Esophagus squamous epithelium (tissue), 5 donors: ENCODE results near the gene SLC22A3. TPM values are rescaled to one million over a fixed set of nuclear protein-coding genes. Genes with fewer than 3 reads are reported as not detected.

Experiments used
- DNase-seq: peaks from one replicate; lab custom pipeline; 2025; lab: John Stamatoyannopoulos, UW
- H3K27ac ChIP-seq, 4 donors: fragments of 200-600 bp; sonication (generic); one replicate each; pipeline ENCODE4 v1.5.1; 2016 to 2019; ENCODE audit warnings: mild to moderate bottlenecking in 1 of 4
- H3K27me3 ChIP-seq, 4 donors: fragments of 200-600 bp; sonication (generic); 1 replicate in 3 of 4; 2 replicates in 1 of 4; pipeline versions ENCODE4 v1.5.1 to v1.6.0; 2017 to 2021; ENCODE audit warnings: antibody characterized with exemption in 1 of 4
- H3K36me3 ChIP-seq, 3 donors: fragments of 200-600 bp; sonication (generic); one replicate each; pipeline ENCODE4 v1.5.1; 2016 to 2019
- H3K4me1 ChIP-seq, 3 donors: fragments of 200-600 bp; sonication (generic); one replicate each; pipeline ENCODE4 v1.5.1; 2017 to 2019
- H3K4me3 ChIP-seq, 4 donors: fragments of 200-600 bp; sonication (generic); 1 replicate in 3 of 4; 2 replicates in 1 of 4; pipeline ENCODE4 v1.5.1; 2016 to 2019; ENCODE audit warnings: mild to moderate bottlenecking in 2 of 4, moderate library complexity in 1 of 4
- H3K9me3 ChIP-seq, 3 donors: fragments of 200-600 bp; sonication (generic); one replicate each; pipeline ENCODE4 v1.5.1; 2016 to 2019
- POLR2A ChIP-seq, 4 donors: fragments of 450-650 bp; IDR thresholded peaks; one replicate each; pipeline ENCODE4 v1.6.1; 2017; ENCODE audit warnings: antibody characterized with exemption in 4 of 4, mild to moderate bottlenecking in 4 of 4, moderate library complexity in 3 of 4
- WGBS, 2 donors: methylation state at CpG; one replicate each; pipeline ENCODE4 v1.1.5; 2018; 5-methylcytosine and 5-hydroxymethylcytosine counted together
- intact Hi-C: fragments of 100-400 bp; cut with DNase I; formaldehyde crosslinking; loops from one replicate; pipeline ENCODE4 v1.15.0; 2022
- total RNA-seq, 4 donors: library from RNA; depleted of rRNA; stranded (reverse); fragments of >200 nt; gene quantifications; one replicate each; pipeline ENCODE4 v1.1.0, GENCODE V29; 2016
- TF ChIP-seq, protein P1 (sequence below), 6 experiments: fragments of 450-650 bp in 4 of 6; fragments of 200-600 bp in 2 of 6; sonication (generic) in 2 of 6; IDR thresholded peaks; one replicate each; pipeline ENCODE4 v1.5.1; 2016 to 2019; ENCODE audit warnings: antibody characterized with exemption in 6 of 6, mild to moderate bottlenecking in 4 of 6, moderate library complexity in 4 of 6
- donor health status: DM: yes; HTN: yes; CAD: no.

The SLC22A3 gene
- total RNA-seq, 4 donors from 2014 or later: 5.5 to 14.2 (median 12.0) TPM

- H3K27ac ChIP-seq: no peak overlapping the region
- no peak for DNase-seq
- intact Hi-C loops: no loop called here
- no peaks in the 10 kb centered on the region for H3K4me1 ChIP-seq
- peaks cover 0 to 6% (median 0%) of the 10 kb centered on the region in 3 donors for H3K36me3 ChIP-seq
- no peaks in the 10 kb centered on the region for H3K9me3 ChIP-seq
- WGBS, 2 donors: 87 to 100% methylated on average over 1 of the region's 1 CpG
- H3K27me3 ChIP-seq: no peaks in the 10 kb centered on the region
- TF ChIP-seq, protein P1, sequence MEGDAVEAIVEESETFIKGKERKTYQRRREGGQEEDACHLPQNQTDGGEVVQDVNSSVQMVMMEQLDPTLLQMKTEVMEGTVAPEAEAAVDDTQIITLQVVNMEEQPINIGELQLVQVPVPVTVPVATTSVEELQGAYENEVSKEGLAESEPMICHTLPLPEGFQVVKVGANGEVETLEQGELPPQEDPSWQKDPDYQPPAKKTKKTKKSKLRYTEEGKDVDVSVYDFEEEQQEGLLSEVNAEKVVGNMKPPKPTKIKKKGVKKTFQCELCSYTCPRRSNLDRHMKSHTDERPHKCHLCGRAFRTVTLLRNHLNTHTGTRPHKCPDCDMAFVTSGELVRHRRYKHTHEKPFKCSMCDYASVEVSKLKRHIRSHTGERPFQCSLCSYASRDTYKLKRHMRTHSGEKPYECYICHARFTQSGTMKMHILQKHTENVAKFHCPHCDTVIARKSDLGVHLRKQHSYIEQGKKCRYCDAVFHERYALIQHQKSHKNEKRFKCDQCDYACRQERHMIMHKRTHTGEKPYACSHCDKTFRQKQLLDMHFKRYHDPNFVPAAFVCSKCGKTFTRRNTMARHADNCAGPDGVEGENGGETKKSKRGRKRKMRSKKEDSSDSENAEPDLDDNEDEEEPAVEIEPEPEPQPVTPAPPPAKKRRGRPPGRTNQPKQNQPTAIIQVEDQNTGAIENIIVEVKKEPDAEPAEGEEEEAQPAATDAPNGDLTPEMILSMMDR (IDR thresholded peaks at IDR 0.05): no peak
- no peak for TF ChIP-seq POLR2A (IDR thresholded peaks at IDR 0.05)
- H3K4me3 ChIP-seq: no peak overlapping the region
Observed at GRCh38 chr6:160489091-160489490, 140.9 kb downstream of the SLC22A3 start.

- TF ChIP-seq, protein P1 (IDR thresholded peaks at IDR 0.05): no peak
- TF ChIP-seq POLR2A (IDR thresholded peaks at IDR 0.05): no peak
- Histone ChIP-seq H3K9me3 (no peaks in the 10 kb centered on the region), H3K27ac (no peak overlapping the region), H3K4me3 (no peak overlapping the region), H3K27me3 (no peaks in the 10 kb centered on the region), H3K4me1 (no peaks in the 10 kb centered on the region), H3K36me3 (no peaks in the 10 kb centered on the region)
- intact Hi-C loops: no loop called here
- 81% methylated on average over 3 of the region's 3 CpGs for WGBS, 2 donors
- DNase-seq: no peak
Observed at GRCh38 chr6:160494576-160494975, 146.4 kb downstream of the SLC22A3 start.

DNA sequence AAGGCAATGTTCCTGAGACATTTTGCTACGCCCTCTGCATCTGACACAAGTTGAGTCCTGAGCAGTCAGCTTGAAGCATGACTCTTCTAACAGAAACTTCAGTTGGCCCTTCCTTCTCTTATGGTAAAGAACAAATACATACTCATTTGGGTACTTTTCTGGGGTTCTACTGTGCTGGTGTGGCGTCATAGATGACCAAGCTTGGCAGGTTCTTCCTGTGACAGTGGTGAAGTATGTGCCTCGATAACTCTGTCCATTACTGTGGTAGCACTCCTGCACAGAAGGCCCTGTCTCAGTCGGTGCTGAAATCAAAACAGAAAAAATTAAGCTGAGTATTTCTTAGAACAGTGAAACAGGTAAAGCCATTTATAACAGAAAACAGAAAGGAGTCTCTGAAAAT lies 152.5 kb downstream of the SLC22A3 start:
- WGBS, 2 donors: 83 to 85% methylated on average over 4 of the region's 4 CpGs
- no peaks in the 10 kb centered on the region for H3K4me1 ChIP-seq

More for the DNA sequence above, 152.5 kb downstream of the SLC22A3 start:
- H3K36me3 ChIP-seq: peaks cover 0 to 7% (median 0%) of the 10 kb centered on the region in 3 donors
- no peak overlapping the region for H3K27ac ChIP-seq
- peaks cover 0 to 4% (median 0%) of the 10 kb centered on the region in 3 donors for H3K9me3 ChIP-seq
- intact Hi-C loops: no loop called here
- no peaks in the 10 kb centered on the region for H3K27me3 ChIP-seq
- TF ChIP-seq, protein P1 (IDR thresholded peaks at IDR 0.05): no peak
- no peak for TF ChIP-seq POLR2A (IDR thresholded peaks at IDR 0.05)
- no peak overlapping the region for H3K4me3 ChIP-seq
- no peak for DNase-seq

Other genes starting within 250 kb of the SLC22A3 start
- gene SLC22A1, start 226.6 kb upstream of the SLC22A3 start, total RNA-seq: under 1 TPM in 3 of 4 donors, not detected in 1; 0.35 to 0.53 (median 0.38) TPM
- not detected for gene SLC22A2, start 89.6 kb upstream of the SLC22A3 start, total RNA-seq